ENCODE data around the gene SERPINA7.
"Not testable (repeated sequence)": the region's sequence is repeated elsewhere in the genome, so short reads cannot be mapped to it uniquely, and the experiment has no call there.

The SERPINA7 gene

GRCh38 chrX:106038625-106039024 lies at the start of gene SERPINA7:
Gene SERPINA7 (minus strand): TSS chrX:106038727. CDS start chrX:106037058, 1,669 bp downstream.
- DNase-seq: no peak

- no peak for DNase-seq
These were observed 30.5 kb upstream of the SERPINA7 start for GRCh38 chrX:106069048-106069447.

GRCh38 chrX:106050054-106050453 lies 11.5 kb upstream of the SERPINA7 start:
- no peak for DNase-seq

- no peak for DNase-seq
These were observed 3.8 kb upstream of the SERPINA7 start for GRCh38 chrX:106042296-106042695.

- no peak for DNase-seq
These were observed 2.3 kb upstream of the SERPINA7 start for GRCh38 chrX:106040861-106041260.

- no peak for DNase-seq
These were observed 1.4 kb upstream of the SERPINA7 start for GRCh38 chrX:106039920-106040319.

- DNase-seq: no peak
These were observed 573 bp downstream of the SERPINA7 start for GRCh38 chrX:106037835-106038473.

GRCh38 chrX:106036716-106037115 lies 1.8 kb downstream of the SERPINA7 start:
- DNase-seq: no peak

GRCh38 chrX:106035064-106035463 lies 3.5 kb downstream of the SERPINA7 start:
- no peak for DNase-seq

GRCh38 chrX:106023947-106024346 lies 14.6 kb downstream of the SERPINA7 start:
- no peak for DNase-seq

GRCh38 chrX:106022238-106022637 lies 16.3 kb downstream of the SERPINA7 start:
- DNase-seq: no peak

- no peak for DNase-seq
These were observed 24.3 kb downstream of the SERPINA7 start for GRCh38 chrX:106014119-106014775.

GRCh38 chrX:106009145-106009544 lies 29.4 kb downstream of the SERPINA7 start:
- DNase-seq: no peak

- no peak for DNase-seq
These were observed 30.7 kb downstream of the SERPINA7 start for GRCh38 chrX:106007815-106008214.

- DNase-seq: no peak
These were observed 32.8 kb downstream of the SERPINA7 start for GRCh38 chrX:106005684-106006083.

GRCh38 chrX:106000609-106001008 lies 37.9 kb downstream of the SERPINA7 start:
- not testable (repeated sequence) for DNase-seq

GRCh38 chrX:106000203-106000602 lies 38.3 kb downstream of the SERPINA7 start:
- no peak for DNase-seq

- no peak for DNase-seq
These were observed 39.2 kb downstream of the SERPINA7 start for GRCh38 chrX:105999294-105999693.

GRCh38 chrX:105988487-105988886 lies 50.0 kb downstream of the SERPINA7 start:
- DNase-seq: not testable (repeated sequence)
